ENCODE results near the gene KCNN3. TPM values are rescaled to one million over a fixed set of nuclear protein-coding genes. Genes with fewer than 3 reads are reported as not detected.

Gene KCNN3
- total RNA-seq, 1 donor from 2014 or later = 4.3 TPM

DNA sequence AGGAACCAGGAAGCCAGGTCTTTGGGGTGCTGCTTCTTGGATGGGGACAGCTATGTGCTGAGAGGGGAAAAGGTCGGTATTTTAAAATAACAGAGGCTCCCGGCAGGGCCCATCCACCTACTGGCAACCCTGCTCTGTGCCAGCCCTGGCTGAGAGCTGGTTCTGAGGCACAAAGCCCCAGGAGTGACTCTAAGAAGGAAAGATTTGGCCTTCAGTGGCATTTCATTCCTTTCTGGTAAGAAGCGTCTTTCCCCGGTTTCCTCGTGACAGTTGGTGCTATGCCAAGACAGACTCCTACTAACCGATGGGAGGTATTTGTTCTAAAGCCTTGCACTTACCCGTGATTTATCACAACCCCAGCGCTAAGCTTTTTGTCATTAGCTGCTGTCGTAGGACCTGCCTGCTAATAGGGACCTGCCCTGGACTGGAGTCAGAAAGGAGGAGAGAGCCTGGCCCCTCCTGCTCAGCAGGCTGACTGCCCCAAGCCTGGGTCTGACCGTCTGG is 139.0 kb downstream of the KCNN3 start:
- H4K20me1 ChIP-seq (ENCODE audit: low read depth) = no peaks in the 10 kb centered on the region
- Mint-ChIP-seq H3K27ac (peak overlapping the region; percentile 57), H3K36me3 (peaks cover 2% of the 10 kb centered on the region), H3K27me3 (ENCODE audit: insufficient read depth, low read depth) (peaks cover 4% of the 10 kb centered on the region), H3K4me1 (peaks cover 48% of the 10 kb centered on the region), H3K4me3 (no peak overlapping the region), H3K9me3 (no peaks in the 10 kb centered on the region)
- peaks cover 5% of the 10 kb centered on the region for H3K4me1 ChIP-seq
- no peak for TF ChIP-seq EZH2phosphoT487 (IDR thresholded peaks at IDR 0.05)
- no peak for TF ChIP-seq EZH2 (IDR thresholded peaks at IDR 0.05)
- TF ChIP-seq, protein P1, sequence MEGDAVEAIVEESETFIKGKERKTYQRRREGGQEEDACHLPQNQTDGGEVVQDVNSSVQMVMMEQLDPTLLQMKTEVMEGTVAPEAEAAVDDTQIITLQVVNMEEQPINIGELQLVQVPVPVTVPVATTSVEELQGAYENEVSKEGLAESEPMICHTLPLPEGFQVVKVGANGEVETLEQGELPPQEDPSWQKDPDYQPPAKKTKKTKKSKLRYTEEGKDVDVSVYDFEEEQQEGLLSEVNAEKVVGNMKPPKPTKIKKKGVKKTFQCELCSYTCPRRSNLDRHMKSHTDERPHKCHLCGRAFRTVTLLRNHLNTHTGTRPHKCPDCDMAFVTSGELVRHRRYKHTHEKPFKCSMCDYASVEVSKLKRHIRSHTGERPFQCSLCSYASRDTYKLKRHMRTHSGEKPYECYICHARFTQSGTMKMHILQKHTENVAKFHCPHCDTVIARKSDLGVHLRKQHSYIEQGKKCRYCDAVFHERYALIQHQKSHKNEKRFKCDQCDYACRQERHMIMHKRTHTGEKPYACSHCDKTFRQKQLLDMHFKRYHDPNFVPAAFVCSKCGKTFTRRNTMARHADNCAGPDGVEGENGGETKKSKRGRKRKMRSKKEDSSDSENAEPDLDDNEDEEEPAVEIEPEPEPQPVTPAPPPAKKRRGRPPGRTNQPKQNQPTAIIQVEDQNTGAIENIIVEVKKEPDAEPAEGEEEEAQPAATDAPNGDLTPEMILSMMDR (IDR thresholded peaks at IDR 0.05) = no peak
- H3K79me2 ChIP-seq (ENCODE audit: low read depth) = no peaks in the 10 kb centered on the region
- H2AFZ ChIP-seq (replicated peaks) = no peak overlapping the region
- no peak overlapping the region for H3K27ac ChIP-seq
- H3K4me2 ChIP-seq = no peak overlapping the region
- no peaks in the 10 kb centered on the region for H3F3A ChIP-seq (ENCODE audit: low read depth)
- no peaks in the 10 kb centered on the region for H3K36me3 ChIP-seq
- H3K27me3 ChIP-seq = no peaks in the 10 kb centered on the region
- H3K9me3 ChIP-seq (ENCODE audit: low read depth) = no peaks in the 10 kb centered on the region
- no peak overlapping the region for H3K4me3 ChIP-seq
- H3K9ac ChIP-seq = no peak overlapping the region
- DNase-seq (ENCODE audit: low spot score) = no peak

DNA sequence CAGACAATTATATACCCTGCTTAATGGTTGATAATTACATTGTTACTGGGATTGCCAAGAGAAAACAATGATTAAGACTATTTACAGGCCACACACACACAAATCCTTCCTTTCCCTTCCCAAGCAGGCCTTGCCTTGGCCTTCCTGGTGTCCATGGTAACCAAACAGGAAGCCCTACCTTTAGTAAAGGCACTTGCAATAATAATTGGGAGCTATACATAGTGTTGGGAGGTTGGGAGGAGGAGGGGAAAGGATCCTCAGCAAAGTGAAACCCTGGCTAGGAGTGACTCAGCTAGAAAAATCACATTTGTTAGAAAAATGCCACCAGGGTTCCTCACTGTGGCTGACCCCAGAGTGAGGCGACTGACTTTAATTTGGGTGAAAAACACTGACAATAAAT is 139.8 kb downstream of the KCNN3 start:
- Mint-ChIP-seq H3K27me3 (ENCODE audit: insufficient read depth, low read depth) (peaks cover 4% of the 10 kb centered on the region), H3K27ac (peak overlapping the region; percentile 83), H3K36me3 (peaks cover 2% of the 10 kb centered on the region), H3K9me3 (no peaks in the 10 kb centered on the region), H3K4me1 (peaks cover 42% of the 10 kb centered on the region), H3K4me3 (no peak overlapping the region)
- TF ChIP-seq EZH2phosphoT487 (IDR thresholded peaks at IDR 0.05) (no peak), EZH2 (IDR thresholded peaks at IDR 0.05) (no peak)
- TF ChIP-seq, protein P1 (IDR thresholded peaks at IDR 0.05) = no peak
- DNase-seq (ENCODE audit: low spot score) = no peak
- Histone ChIP-seq H3K79me2 (ENCODE audit: low read depth) (no peaks in the 10 kb centered on the region), H3K36me3 (no peaks in the 10 kb centered on the region), H2AFZ (replicated peaks) (no peak overlapping the region), H3K27ac (no peak overlapping the region), H4K20me1 (ENCODE audit: low read depth) (no peaks in the 10 kb centered on the region), H3K27me3 (no peaks in the 10 kb centered on the region), H3K4me1 (peaks cover 5% of the 10 kb centered on the region), H3K4me2 (no peak overlapping the region), H3K9ac (no peak overlapping the region), H3K9me3 (ENCODE audit: low read depth) (no peaks in the 10 kb centered on the region), H3F3A (ENCODE audit: low read depth) (no peaks in the 10 kb centered on the region), H3K4me3 (no peak overlapping the region)

DNA sequence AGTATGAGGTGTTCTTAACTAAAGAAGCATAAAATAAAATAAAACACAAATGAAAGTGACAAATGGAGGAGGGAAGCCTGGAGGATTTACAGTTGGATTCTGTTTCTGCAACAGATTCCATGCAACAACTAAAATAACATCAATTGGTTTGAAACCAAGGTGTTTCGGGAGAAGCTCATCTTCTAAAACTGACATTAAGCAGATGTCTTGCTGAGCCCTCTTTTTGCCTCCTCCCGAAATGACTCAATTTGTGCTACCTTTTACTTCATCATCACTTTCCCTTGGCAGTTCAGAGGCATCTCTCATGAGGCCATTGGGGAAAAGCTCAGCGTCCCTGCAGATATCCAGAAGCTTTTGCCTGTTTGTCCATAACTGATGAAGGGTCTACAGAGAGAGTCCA is 140.5 kb downstream of the KCNN3 start:
- peaks cover 2% of the 10 kb centered on the region for H3K36me3 Mint-ChIP-seq
- H3K27me3 ChIP-seq = no peaks in the 10 kb centered on the region
- no peak overlapping the region for H3K4me3 ChIP-seq
- H2AFZ ChIP-seq (replicated peaks) = no peak overlapping the region
- no peaks in the 10 kb centered on the region for H4K20me1 ChIP-seq (ENCODE audit: low read depth)
- H3K9ac ChIP-seq = no peak overlapping the region
- TF ChIP-seq EZH2 (IDR thresholded peaks at IDR 0.05) (no peak), EZH2phosphoT487 (IDR thresholded peaks at IDR 0.05) (no peak)
- TF ChIP-seq, protein P1 (IDR thresholded peaks at IDR 0.05) = no peak
- no peak overlapping the region for H3K27ac Mint-ChIP-seq
- no peak overlapping the region for H3K4me2 ChIP-seq
- peaks cover 4% of the 10 kb centered on the region for H3K27me3 Mint-ChIP-seq (ENCODE audit: insufficient read depth, low read depth)
- H3K79me2 ChIP-seq (ENCODE audit: low read depth) = no peaks in the 10 kb centered on the region
- peaks cover 5% of the 10 kb centered on the region for H3K4me1 ChIP-seq
- no peak overlapping the region for H3K27ac ChIP-seq
- no peaks in the 10 kb centered on the region for H3K9me3 ChIP-seq (ENCODE audit: low read depth)
- H3K9me3 Mint-ChIP-seq = no peaks in the 10 kb centered on the region
- no peaks in the 10 kb centered on the region for H3K36me3 ChIP-seq
- no peak for DNase-seq (ENCODE audit: low spot score)
- no peak overlapping the region for H3K4me3 Mint-ChIP-seq
- no peaks in the 10 kb centered on the region for H3F3A ChIP-seq (ENCODE audit: low read depth)
- peaks cover 37% of the 10 kb centered on the region for H3K4me1 Mint-ChIP-seq
